IMR-90 (cell line): Measurements from ENCODE around the gene PDCD1LG2. TPM values are rescaled to one million over a fixed set of nuclear protein-coding genes. Genes with fewer than 3 reads are reported as not detected.

ENCODE experiments used
- ATAC-seq: fragments of 200-7000 bp; cut with Tn5 transposase; 2 replicates; pipeline ENCODE4 v1.9.1; 2020; ENCODE audit warnings: low read depth, mild to moderate bottlenecking, moderate library complexity
- BruUV-seq: library from RNA; stranded (reverse); fragments of 400-500 nt; replicated peaks from 2 replicates; lab custom pipeline; 2021; lab: Mats Ljungman, UMichigan
- CTCF ChIA-PET: fragments of 300-600 bp; formaldehyde crosslinking; extraction: SDS; loops from one replicate; lab custom pipeline; 2021; ENCODE audit warnings: antibody characterized with exemption; lab: Yijun Ruan, JAX
- POLR2A ChIA-PET: fragments of 300-600 bp; sonication (Branson Sonifier 250); formaldehyde crosslinking; loops from one replicate; lab custom pipeline; 2022; ENCODE audit warnings: antibody characterized with exemption; ENCODE audit not compliant: unreplicated experiment; lab: Charles Lee
- DNase-seq: peaks from one replicate; pipeline ENCODE4 v3.0.0; 2013
- H2AFZ ChIP-seq: replicated peaks from 2 replicates; pipeline ENCODE3; 2013; ENCODE audit warnings: low read length, mild to moderate bottlenecking; ENCODE audit not compliant: poor library complexity
- H2AK5ac ChIP-seq: 2 replicates; pipeline ENCODE4 v1.6.1; 2013; ENCODE audit warnings: low read depth, low read length, inconsistent platforms
- H2AK9ac ChIP-seq: replicated peaks from 2 replicates; pipeline ENCODE3; 2013; ENCODE audit warnings: mild to moderate bottlenecking, low read depth, low read length, moderate library complexity; ENCODE audit not compliant: poor library complexity
- H2BK120ac ChIP-seq: 2 replicates; pipeline ENCODE4 v1.6.1; 2013; ENCODE audit warnings: low read depth, low read length, inconsistent platforms
- H2BK15ac ChIP-seq: 3 replicates; pipeline ENCODE4 v1.6.1; 2013; ENCODE audit warnings: low read depth, low read length, inconsistent platforms
- H2BK20ac ChIP-seq: 2 replicates; pipeline ENCODE4 v1.6.1; 2013; ENCODE audit warnings: low read depth, mild to moderate bottlenecking, inconsistent platforms, low read length, moderate library complexity
- H2BK5ac ChIP-seq: 2 replicates; pipeline ENCODE4 v1.6.1; 2013; ENCODE audit warnings: mild to moderate bottlenecking, low read depth, low read length, inconsistent platforms; ENCODE audit not compliant: poor library complexity, severe bottlenecking
- H3K14ac ChIP-seq: replicated peaks from 2 replicates; pipeline ENCODE4 v1.6.1; 2013; ENCODE audit warnings: low read depth, low read length, inconsistent platforms
- H3K18ac ChIP-seq: 2 replicates; pipeline ENCODE4 v1.6.1; 2013; ENCODE audit warnings: low read depth, low read length, control low read depth
- H3K23ac ChIP-seq: 2 replicates; pipeline ENCODE4 v1.6.1; 2013; ENCODE audit warnings: low read depth, low read length, inconsistent platforms
- H3K27ac ChIP-seq: 2 replicates; pipeline ENCODE4 v1.5.1; 2013; ENCODE audit warnings: mild to moderate bottlenecking, control low read depth, low read length; ENCODE audit not compliant: insufficient read depth
- H3K27me3 ChIP-seq: 2 replicates; pipeline ENCODE4 v1.6.1; 2013; ENCODE audit warnings: low read length; ENCODE audit not compliant: control insufficient read depth, insufficient read depth
- H3K36me3 ChIP-seq: 2 replicates; pipeline ENCODE4 v1.6.1; 2013; ENCODE audit warnings: low read length, mixed read lengths; ENCODE audit not compliant: control insufficient read depth, insufficient read depth
- H3K4ac ChIP-seq: 2 replicates; pipeline ENCODE4 v1.6.1; 2013; ENCODE audit warnings: low read depth, low read length, inconsistent platforms
- H3K4me1 ChIP-seq: 2 replicates; pipeline ENCODE4 v1.6.1; 2013; ENCODE audit warnings: low read length, mixed read lengths; ENCODE audit not compliant: control insufficient read depth, insufficient read depth
- H3K4me2 ChIP-seq: 2 replicates; pipeline ENCODE4 v1.6.1; 2013; ENCODE audit warnings: low read depth, mild to moderate bottlenecking, control low read depth, low read length, moderate library complexity
- H3K4me3 ChIP-seq: 2 replicates; pipeline ENCODE4 v1.5.1; 2013; ENCODE audit warnings: low read depth, mild to moderate bottlenecking, control low read depth, low read length, moderate library complexity; ENCODE audit not compliant: insufficient read depth
- H3K56ac ChIP-seq: 2 replicates; pipeline ENCODE4 v1.6.1; 2013; ENCODE audit warnings: low read length, inconsistent platforms; ENCODE audit not compliant: insufficient read depth; ENCODE audit errors: extremely low read depth
- H3K79me1 ChIP-seq, 2 experiments: 2 replicates each; pipeline ENCODE4 v1.6.1; 2013; ENCODE audit warnings: low read length in 2 of 2, inconsistent platforms in 1 of 2, low read depth in 1 of 2
- H3K9ac ChIP-seq: 2 replicates; pipeline ENCODE4 v1.6.1; 2013; ENCODE audit warnings: low read depth, low read length, control low read depth
- H3K9me1 ChIP-seq: 2 replicates; pipeline ENCODE4 v1.6.1; 2013; ENCODE audit warnings: low read length, inconsistent platforms; ENCODE audit not compliant: insufficient read depth
- H3K9me3 ChIP-seq: 2 replicates; pipeline ENCODE4 v1.6.1; 2013; ENCODE audit warnings: low read length; ENCODE audit not compliant: control insufficient read depth, insufficient read depth
- H4K20me1 ChIP-seq: 2 replicates; pipeline ENCODE4 v1.6.1; 2013; ENCODE audit warnings: low read length, inconsistent platforms; ENCODE audit not compliant: insufficient read depth
- H4K5ac ChIP-seq: 2 replicates; pipeline ENCODE4 v1.6.1; 2013; ENCODE audit warnings: mild to moderate bottlenecking, low read depth, low read length, control low read depth
- H4K8ac ChIP-seq, 2 experiments: 2 replicates each; pipeline ENCODE4 v1.6.1; 2013; ENCODE audit warnings: low read depth in 2 of 2, low read length in 2 of 2, control low read depth in 1 of 2, inconsistent platforms in 1 of 2
- H4K91ac ChIP-seq: 2 replicates; pipeline ENCODE4 v1.6.1; 2013; ENCODE audit warnings: low read depth, low read length, inconsistent platforms; ENCODE audit not compliant: insufficient read depth
- MXI1 ChIP-seq: IDR thresholded peaks from 2 replicates; pipeline ENCODE4 v1.6.1; 2012; ENCODE audit warnings: low read depth, mild to moderate bottlenecking, low read length, moderate library complexity, borderline replicate concordance
- RAD21 ChIP-seq: IDR thresholded peaks from 2 replicates; pipeline ENCODE4 v1.6.1; 2012; ENCODE audit warnings: low read length, improper control_type of control experiment
- WGBS, 2 experiments: methylation state at CpG; one replicate each; pipeline versions ENCODE4 v1.1.5 to v1.1.7; 2013; ENCODE audit warnings: missing lambda C conversion rate in 2 of 2; ENCODE audit not compliant: insufficient read length in 1 of 2; ENCODE audit errors: extremely low coverage in 2 of 2; 5-methylcytosine and 5-hydroxymethylcytosine counted together
- dilution Hi-C: fragments of 300-500 bp; cut with HindIII; formaldehyde crosslinking; loops from one replicate; pipeline ENCODE4 v1.14.3; 2018; ENCODE audit warnings: low sequenced_read_pairs; ENCODE audit not compliant: unreplicated experiment
- in situ Hi-C: fragments of 300-500 bp; cut with MboI; formaldehyde crosslinking; loops from 3 replicates; pipeline ENCODE4 v1.14.3; 2019; ENCODE audit warnings: low sequenced_read_pairs, inconsistent platforms, mixed read lengths
- intact Hi-C: fragments of 100-400 bp; cut with micrococcal nuclease; formaldehyde crosslinking; loops from 2 replicates; pipeline ENCODE4 v1.10.0; 2022
- polyA plus RNA-seq, 3 experiments: library from polyadenylated mRNA; depleted of rRNA; stranded (reverse); fragments of >200 nt; gene quantifications; 2 replicates each; pipeline ENCODE4 v1.2.3, GENCODE V29; 2012; ENCODE audit warnings: low replicate concordance in 1 of 3
- total RNA-seq: library from RNA; depleted of rRNA; stranded (reverse); fragments of >200 nt; gene quantifications from 2 replicates; pipeline ENCODE4 v1.2.3, GENCODE V29; 2012
- TF ChIP-seq, protein P1 (sequence below): fragments of 150-350 bp; IDR thresholded peaks from 2 replicates; pipeline ENCODE4 v1.6.1; 2017; ENCODE audit warnings: mild to moderate bottlenecking, antibody characterized with exemption, low read length, low read depth

PDCD1LG2 gene
- total and polyA plus RNA-seq, 2 of the 4 experiments (the other 2 are of a cell fraction) = 17.5 to 33.3 TPM

DNA sequence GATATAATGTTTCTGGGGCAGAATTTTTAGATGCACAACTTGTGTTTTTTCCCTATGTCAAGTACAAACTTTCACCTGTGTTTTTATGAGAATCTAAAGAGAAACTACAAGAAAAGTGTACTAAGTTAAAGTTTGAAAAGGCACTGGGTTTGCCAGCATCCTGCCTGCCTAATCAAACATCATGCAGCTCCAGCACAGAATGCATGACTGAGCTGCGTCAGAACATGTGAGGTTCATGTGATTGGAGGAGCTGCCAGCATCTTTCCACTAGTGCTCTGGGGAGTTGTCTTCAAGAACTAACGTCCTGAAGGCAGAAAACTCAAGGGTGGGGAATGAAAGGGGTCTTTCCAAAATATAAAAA lies 72.5 kb downstream of the PDCD1LG2 start:
- Histone ChIP-seq H4K20me1 (no peaks in the 10 kb centered on the region), H3K9me1 (peaks cover 2% of the 10 kb centered on the region; the same call in 1 of the 2 replicates), H2BK120ac (peak overlapping the region; percentile 83), H3K36me3 (no peaks in the 10 kb centered on the region), H3K56ac (peak overlapping the region; percentile 41; the same call in 1 of the 2 replicates), H3K4me1 (peaks cover 14% of the 10 kb centered on the region), H4K8ac (peak overlapping the region; percentile 41 to 89), H2AFZ (peak overlapping the region; percentile 84), H2BK20ac (peak overlapping the region; percentile 53), H2BK15ac (peak overlapping the region; percentile 53), H3K9me3 (no peaks in the 10 kb centered on the region), H3K23ac (peak overlapping the region; percentile 77), H4K91ac (peak overlapping the region; percentile 90), H3K14ac (peak overlapping the region; percentile 83), H3K27me3 (no peaks in the 10 kb centered on the region), H3K9ac (peak overlapping the region; percentile 14; the same call in 1 of the 2 replicates), H3K4ac (peak overlapping the region; percentile 66), H2BK5ac (peak overlapping the region; percentile 76), H3K4me2 (peak overlapping the region; percentile 42), H4K5ac (0 out of 2 replicates have a peak overlapping the region, but pooled peaks have one; percentile 7), H3K18ac (peak overlapping the region; percentile 31), H2AK5ac (peak overlapping the region; percentile 18; the same call in 1 of the 2 replicates), H3K79me1 (peaks cover 0 to 12% of the 10 kb centered on the region in 2 experiments; a peak in 2 of 4 replicates), H3K4me3 (no peak overlapping the region), H2AK9ac (no peak overlapping the region), H3K27ac (peak overlapping the region; percentile 46)
- POLR2A ChIA-PET = interaction anchor here (0.6 to 2.0 kb wide), 2 partner anchors 53 to 72 kb away, joined by 9 to 11 read pairs; partner anchors contain the start of gene PDCD1LG2
- DNase-seq = peak; percentile 89
- in situ Hi-C loops (loop anchor here (10.0 to 25.0 kb wide), 2 partner anchors 598 to 1196 kb away; partner anchors contain the start of gene JAK2), intact Hi-C loops (loop anchor here (1.0 kb wide), 1 partner anchor 73 kb away; the partner anchor contains the start of gene PDCD1LG2), dilution Hi-C loops (no loop called here)
- CTCF ChIA-PET = interaction anchor here (0.6 to 2.1 kb wide), 2 partner anchors 133 to 297 kb away, joined by 6 to 10 read pairs; partner anchors contain the start of gene CD274
- no TSS peak for BruUV-seq
- TF ChIP-seq, protein P1, sequence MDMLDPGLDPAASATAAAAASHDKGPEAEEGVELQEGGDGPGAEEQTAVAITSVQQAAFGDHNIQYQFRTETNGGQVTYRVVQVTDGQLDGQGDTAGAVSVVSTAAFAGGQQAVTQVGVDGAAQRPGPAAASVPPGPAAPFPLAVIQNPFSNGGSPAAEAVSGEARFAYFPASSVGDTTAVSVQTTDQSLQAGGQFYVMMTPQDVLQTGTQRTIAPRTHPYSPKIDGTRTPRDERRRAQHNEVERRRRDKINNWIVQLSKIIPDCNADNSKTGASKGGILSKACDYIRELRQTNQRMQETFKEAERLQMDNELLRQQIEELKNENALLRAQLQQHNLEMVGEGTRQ = peak; percentile 63; the same call in 1 of the 2 replicates
- TF ChIP-seq RAD21 (no peak), MXI1 (0 out of 2 replicates have a peak, but pooled peaks have one; percentile 32)
- no CpG with 5 or more reads among the region's 2 CpGs for WGBS, 2 experiments
- ATAC-seq = peak; percentile 59
